Dermis microvascular lymphatic vessel endothelial cell (primary cell): ENCODE data around the gene PRIMA1. TPM values are rescaled to one million over a fixed set of nuclear protein-coding genes. Genes with fewer than 3 reads are reported as not detected.

ENCODE experiments used
- DNase-seq, 2 donors: peaks; one replicate each; pipeline versions ENCODE4 v3.0.0 to v3.0.0-alpha.2; 2010; ENCODE audit warnings: low read depth in 2 of 2
- total RNA-seq: library from RNA; depleted of rRNA; stranded (reverse); fragments of >200 nt; gene quantifications from 2 replicates; pipeline ENCODE4 v1.2.1, GENCODE V29; 2014

The PRIMA1 gene
- total RNA-seq, 1 donor from 2014 or later = not detected

DNA sequence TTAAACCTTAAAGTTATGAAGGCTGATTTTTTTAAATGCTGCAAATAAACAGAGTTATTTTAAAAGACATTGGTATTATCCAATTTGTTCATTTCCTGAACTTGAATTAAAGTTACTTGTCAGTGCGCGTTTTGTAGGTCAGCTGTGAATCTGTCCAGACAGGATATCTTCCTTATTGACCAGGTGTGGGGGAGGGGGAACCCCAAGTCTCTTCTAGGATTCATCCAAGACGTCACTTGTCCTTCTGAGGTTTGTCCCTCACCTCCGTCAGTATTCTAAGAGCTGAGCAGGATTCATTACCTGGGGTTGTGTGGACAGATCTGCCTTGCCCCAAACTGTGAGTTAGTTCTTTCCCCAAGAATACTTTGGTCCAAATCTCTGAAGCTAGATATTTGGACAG, 8.8 kb upstream of the PRIMA1 start:
- DNase-seq = no peak

DNA sequence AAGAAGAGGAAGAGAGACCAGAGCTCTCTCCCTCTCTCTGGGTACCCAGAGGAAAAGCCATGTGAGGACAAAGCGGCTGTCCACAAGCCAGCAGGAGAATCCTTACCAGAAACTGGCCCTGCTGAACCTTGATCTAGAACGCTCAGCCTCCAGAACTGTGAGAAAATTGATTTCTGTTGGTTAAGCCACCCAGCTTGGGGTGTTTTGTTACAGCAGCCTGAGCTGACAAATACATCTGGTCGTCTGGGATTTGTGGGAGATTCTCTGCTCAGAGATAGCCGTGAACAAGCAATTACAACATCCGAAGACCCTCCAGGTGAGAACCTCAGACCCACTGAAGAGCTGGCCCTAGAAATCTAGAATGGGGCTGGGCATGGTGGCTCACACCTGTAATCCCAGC, 6.5 kb upstream of the PRIMA1 start:
- no peak for DNase-seq

DNA sequence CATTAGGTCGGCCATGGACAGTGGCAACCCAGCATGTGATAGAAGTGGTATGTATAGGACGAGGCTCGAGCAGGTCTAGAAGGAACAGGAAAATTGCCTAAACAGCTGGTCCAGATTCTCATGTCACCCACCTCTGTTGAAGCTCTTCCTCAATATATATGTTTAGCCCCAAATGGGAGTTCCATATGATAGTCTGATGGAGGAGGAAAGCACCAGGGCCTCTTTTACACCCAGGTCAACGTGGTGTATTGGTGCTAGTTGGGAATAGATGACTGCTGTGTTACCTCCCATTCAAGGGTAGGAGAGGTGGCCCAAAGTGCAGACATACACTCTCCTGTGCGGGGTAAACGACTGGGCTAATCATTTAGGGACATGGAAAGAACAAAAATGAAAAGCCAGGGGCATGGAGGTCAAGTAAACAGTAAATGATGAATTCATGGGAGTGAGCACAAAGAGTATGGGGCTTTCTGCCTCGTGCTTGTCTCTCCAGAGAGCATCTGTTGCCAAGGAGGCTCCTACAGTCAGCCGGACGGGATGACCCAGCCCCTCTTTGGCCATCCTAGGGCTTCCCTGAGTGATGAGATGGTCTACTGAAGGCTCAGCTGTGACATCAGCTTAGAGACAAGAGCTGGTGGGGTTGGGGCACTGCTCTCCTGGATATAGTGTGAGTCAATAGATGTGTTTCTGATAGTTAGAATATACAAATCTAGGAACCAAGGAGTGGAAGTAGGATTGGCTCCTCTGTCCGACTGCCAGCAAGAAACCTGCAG, 5.5 kb upstream of the PRIMA1 start:
- DNase-seq = no peak

DNA sequence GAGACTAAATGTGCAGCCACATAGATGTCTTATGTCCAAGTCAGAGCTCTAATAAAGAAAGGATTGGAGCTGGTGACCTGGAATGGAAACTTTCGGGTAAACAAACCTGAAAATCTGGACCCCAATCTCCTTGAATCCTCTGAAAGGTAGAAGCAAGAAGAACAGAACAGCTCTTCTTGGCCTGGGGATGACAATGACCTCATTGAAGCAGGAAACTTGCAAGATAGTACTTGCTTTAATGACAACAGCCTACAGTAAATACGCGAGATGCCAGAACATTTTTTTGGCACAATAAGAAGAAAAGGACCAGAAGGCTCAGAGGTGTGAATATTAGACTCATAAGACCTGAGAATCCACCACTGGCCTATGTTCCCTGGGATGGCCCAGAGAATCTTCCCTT, 4.1 kb upstream of the PRIMA1 start:
- DNase-seq = no peak

DNA sequence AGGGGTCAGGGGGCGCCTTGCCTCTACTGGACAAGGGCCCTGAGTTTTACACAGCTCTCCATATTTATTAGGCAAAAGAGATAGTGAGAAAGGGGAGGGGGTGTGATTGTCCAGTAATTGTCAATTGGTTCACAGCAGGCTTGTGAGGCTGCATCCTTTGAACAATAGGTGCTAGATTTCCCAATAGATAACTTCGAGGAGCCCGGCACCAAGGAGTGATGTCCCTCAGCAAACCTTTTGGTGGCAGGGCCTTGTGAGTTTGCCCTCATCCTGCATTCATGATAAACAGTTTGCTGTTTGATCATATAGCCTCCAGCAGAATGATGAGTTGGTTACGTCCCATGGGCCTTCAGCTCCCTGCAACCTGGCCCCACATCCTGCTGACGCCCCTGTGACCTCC, 2.7 kb upstream of the PRIMA1 start:
- no peak for DNase-seq

DNA sequence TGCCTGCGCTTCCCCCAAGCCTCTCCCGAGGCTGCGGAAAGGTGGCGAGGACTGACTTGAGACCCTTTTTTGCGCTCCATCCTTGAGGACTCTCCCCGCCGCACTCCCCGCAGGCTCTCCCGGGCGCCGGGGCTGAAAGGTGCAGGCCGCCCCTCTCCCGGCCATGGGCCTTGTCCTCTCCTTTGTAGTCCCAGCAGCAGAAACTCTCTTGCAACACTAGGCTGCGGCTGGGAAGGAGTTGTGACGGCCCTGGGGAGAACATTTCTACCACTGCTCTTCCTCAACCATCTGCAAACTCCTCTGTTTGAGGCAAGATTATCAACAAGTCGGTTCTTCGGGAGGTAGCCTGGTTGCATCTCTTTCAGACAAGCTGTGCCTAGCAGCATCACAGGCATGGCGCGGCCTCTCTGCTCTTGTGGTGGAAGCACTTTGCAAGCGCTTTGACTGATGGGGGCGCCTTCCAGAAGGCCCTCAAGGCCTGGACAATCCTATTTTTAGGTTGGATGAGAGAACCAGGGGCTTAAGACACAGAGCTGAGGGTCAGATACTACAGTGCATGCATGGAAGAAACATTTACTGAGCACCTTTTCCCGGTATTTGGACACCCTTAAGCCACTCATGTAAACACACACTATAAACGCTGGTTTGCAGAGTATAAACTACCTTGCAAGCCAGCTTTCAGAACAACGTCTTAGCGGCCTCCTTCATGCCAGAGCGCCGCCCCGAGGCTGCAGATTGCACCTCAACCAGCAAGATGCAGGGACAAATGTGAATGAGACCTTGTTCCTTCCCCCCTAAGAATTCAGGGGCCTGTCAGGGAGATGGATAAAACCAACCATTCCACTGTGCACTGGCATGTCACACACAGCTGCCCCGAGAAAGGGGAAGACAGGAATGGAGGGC, 1.2 kb upstream of the PRIMA1 start:
- no peak for DNase-seq

DNA sequence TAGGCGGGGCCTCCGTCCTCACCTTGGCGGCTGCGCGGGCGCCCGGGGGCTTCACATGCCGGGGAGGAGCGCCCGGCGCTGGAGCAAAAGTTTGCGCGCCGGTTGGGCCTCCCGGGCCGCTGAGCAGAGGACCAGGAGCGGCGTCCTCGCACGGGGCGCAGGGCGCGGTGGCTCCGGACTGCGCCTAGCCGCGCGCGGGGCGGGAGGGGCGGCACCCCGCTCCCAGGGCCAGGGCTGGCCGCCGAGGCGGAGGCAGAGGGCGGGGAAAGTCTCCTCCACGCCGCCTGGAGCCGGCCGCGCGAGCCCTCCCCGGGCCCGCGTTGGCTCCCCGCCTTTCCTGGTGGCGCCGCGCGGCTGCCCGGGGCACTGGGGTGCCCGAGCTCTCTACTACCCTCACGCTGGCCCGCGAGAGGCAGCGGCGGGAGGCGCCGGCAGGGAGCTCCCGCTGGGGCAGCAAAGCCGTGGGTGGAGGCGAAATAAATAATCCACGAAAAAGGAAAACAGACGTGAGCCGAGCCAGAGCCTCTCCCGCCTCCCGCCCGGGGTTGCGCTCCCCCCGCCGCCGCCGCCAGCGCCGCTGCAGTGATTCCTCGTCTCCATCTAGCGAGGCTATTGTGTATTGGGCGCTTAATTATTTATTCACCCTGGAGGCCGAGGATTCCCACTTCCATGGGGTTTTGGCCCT, 400 bp upstream of the PRIMA1 start:
- no peak for DNase-seq

DNA sequence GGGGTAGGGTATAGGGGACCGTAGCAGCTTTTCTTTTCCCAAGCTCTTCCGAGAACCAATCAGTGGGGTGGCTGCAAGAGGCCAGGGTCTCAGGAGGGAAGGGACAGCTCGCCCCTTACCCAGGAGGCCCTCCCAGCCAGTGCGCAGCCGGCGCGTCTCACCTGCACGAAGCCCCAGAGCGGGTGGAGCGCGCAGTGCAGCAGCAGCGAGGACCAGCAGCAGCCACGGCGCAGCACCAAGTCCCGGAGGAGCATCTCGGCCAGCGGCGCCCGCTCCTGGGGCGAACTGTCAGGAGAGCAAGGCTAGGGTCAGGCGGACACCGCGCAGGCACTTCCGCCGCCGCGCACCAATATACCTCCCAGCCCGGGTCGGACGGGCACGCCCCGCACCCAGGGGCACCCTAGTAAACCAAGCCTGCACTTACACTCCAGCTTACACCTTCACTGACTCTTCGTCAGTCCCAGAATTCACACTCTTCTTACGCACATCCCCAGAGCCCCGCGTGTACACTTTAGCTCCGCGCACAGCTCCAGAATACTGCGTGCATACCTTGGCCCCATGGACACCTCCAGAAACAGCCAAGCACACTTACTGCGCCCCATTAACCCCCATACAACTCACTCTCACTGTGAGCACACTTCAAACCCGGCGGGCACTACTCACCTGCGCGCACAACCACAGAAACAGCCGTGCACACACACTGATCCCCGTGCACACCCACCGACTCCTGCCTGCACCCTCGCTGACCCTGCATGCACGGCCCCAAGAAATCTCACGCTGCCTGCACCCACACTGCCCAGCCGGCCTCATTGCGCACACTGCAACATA, 606 bp downstream of the PRIMA1 start:
- DNase-seq = no peak

DNA sequence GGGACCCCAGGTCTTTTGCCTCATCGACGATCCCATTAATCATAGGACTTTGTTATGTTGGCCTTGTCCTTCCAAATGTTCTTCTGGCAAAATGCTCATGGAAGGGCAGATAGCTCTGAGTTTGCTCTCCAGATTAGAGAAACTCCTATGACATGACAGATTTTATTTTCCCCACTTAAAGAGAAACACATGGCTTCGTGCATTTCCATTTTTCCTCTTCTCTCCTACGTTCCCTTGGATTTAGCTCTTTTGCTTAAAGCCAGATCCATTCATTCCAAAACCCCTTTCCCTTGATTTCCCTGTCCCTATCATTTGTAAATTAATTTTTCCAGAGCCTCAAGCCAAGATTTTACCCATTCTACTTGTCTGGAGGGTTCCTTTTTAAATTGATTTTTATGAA, 2.9 kb downstream of the PRIMA1 start:
- no peak for DNase-seq

DNA sequence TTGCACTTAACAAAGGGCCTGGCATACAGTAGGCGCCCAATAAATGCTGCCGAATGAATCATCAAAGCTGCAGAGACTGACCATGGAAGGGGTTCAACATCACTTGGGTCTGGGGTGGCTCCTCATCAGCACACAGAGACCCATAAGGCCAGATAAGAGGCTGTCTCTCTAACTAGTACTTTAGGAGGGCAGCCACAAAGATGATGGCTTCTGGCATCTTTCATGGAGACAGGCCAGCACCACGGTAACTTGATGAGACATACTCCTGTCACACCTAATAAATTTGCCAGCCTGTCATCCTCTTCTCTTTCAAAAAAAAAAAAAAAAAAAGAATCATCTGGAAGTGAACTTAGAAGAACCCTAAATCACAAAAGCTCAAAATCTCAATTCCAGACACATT, 3.4 kb downstream of the PRIMA1 start:
- DNase-seq = no peak

DNA sequence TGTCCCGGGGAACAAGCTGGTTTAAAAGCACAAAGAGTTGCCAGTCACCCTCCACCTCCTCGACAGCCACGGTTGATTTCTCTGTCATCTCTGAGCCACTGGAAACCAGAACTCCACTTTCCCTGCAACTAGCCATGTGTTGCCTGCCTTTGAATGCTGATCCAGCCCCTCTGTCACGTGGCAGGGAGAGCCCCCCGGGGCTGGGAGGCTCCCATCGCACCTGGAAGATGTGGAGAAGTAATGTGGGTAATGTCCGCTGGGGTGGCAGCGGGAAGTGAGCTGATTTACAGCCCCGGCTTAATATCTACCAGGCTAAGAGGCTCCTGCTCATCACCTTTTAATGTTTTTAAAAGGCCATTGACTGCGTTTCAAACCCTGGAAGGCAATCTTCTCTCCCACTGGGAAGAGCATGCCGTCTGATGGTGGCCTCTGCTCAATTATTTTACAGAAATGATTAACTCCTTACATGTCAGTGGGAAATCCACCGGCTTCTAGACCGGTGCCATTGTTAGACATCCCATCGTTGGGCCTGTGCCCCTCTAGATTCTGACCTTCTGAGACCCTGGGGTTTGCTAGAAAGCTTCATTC, 7.4 kb downstream of the PRIMA1 start:
- no peak for DNase-seq

DNA sequence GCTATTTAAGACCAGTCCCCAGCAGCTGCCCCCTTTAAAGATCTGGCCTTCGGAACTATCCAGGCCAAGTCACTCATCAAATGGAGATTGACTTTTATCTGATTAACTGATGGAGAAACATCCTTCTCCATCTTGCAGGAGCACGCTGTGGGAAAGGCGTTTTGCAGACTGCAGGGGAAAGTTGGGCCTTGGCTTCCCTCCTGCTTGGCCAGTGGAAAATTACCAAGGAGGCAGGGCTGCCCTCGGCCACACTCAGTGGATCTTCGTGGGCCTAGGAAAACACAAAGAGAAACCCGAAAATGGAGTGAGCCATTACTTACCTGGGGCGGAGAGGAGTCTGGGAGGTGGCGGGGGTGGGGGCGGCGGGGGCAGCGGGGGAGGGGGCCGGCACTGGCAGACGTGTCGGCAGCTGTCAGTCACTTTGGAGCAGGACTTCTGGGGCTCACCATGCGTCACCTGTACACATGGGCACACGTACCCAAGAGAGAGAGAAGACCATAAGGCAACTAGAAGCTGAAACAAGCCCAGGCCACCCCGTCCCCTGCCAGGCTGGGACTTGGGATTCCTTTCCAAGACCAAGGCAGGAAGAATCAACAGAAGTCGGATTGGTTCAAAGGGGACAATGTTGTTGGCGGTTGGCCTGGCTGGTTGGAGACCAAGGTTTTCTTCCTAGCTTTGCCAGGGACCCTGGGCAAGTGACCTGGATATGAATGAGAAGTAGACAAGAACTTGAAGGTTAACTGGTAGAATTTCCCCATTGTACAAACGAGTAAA, 9.2 kb downstream of the PRIMA1 start:
- DNase-seq = no peak

DNA sequence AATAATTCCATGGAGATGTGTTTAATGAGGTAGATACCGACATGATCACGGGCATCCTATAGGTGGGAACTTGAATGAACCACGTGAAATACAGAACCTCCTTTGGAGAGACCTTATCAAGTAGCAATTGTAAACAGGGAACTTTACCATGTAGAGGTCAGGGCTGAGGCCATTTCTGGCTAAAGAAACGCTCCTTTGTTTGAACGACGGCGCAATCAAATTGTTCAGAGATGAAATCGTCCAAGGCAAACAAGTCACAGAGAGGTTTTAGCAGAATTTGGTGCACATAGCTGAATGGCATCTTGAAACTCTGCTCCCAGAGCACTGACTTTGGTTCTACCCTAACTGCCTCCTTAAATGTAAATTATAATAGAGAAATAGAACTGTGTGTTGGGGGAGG, 9.8 kb downstream of the PRIMA1 start:
- DNase-seq = no peak

DNA sequence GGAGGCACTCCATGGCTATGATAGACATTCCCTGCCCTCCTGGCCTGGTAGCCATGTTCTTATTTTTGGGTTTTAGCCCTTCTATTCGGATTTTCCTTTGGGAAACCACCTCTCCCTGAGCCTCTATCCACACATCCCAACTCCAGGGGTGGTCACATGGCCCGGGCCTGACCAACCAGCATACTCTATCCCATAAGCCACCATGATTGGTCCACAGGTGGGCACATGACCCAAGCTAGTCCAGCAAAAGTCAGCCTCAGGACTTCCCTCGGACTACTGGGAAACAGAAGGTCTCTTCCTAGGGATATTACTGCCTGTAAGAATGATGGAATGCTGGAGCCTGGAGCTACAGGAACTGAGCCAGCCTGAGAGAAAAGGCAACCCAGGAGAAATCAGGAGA, 12.5 kb downstream of the PRIMA1 start:
- DNase-seq = no peak

DNA sequence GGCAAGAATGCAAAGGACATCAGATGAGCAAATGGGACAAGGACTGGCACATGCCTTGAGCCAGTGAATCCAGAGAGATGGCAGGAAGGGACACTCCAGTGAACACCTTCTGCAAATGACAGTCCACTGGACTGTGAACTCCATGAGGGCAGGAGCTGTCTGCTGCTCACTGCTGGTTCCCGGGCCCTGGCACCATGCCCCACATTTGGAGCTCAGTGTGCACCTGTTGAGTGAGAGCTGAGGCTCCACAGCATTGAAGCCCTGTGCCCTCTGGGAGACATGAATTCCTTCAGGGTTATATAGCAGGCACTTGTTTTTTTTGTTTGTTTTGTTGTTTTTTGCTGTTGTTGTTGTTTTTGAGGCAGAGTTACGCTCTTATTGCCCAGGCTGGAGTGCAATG, 13.1 kb downstream of the PRIMA1 start:
- DNase-seq = no peak

DNA sequence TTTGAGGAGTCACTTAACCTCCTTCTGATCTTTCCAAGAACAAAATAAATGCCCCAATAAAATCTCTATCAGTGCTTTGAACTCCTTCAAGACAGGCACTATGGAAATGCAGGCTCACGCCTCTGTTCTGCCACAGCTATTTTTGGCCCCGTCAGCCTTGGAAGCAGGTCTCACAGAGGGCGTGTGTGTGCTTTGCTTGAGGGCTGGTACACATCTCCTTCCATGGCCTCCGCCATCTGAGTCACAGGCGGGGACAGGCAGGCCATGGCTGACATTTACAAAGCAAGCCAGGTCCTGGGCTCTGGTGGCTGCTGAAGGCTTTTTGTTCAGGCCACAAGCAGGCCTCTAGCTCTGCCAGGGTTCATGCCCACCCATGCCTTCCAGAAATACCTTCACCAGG, 16.0 kb downstream of the PRIMA1 start:
- no peak for DNase-seq

DNA sequence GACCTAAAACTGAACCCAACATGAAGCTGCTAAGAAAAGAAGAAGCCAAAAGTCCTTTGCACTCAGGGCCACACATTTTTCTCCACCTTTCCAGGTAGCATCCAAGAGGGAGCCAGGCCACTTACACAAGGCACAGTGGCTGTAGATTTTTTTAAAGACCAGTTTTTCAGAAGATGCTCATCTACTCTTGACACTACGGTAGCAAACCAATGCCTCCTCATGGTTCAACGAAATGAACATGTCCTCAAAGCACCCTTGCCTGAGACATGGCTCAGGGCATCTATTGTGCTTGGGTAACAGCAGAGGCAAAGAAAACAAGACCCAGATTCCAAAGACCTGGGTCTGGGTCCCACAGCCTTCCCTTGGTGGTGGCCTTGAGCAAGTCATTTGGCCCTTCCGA, 22.3 kb downstream of the PRIMA1 start:
- no peak for DNase-seq

DNA sequence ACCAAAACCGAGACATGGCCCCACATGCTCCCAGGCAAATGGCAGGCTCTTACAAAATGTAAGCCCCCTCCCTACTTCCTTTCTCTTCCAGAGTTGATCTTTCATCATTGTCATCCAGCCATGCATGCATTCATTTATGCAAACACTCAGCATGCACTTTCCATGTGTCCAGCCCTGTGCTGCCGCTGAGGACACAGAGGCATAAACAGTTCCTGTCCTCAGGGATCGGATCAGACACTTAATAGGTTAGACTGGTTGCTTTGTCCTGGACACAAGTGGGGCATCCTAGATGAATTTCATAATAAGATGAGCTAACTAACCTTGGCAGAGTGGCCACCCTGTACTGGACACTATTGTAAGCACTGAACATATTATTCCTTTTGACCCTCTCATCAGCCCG, 23.1 kb downstream of the PRIMA1 start:
- no peak for DNase-seq

DNA sequence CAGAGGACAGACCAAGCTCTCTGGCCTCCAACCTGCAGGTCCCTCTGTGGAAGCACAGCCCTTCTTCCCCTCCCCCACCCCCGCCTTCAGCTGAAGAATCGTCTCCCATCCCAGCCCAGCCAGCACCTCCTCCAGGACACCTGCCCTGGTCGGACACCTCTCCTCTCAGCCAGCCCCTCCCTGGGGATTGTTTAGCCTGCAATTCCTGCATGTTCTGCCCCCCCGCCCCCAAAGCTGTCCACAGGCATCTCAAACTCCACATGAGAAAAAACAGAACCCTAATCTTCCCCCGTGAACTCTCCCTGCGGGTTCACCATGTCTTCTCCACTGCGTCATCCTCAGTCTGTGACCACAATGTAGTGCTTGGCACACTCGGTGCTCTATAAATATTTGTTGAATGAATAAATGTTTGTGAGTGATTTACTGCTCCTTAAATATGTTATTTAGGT, 24.1 kb downstream of the PRIMA1 start:
- no peak for DNase-seq

DNA sequence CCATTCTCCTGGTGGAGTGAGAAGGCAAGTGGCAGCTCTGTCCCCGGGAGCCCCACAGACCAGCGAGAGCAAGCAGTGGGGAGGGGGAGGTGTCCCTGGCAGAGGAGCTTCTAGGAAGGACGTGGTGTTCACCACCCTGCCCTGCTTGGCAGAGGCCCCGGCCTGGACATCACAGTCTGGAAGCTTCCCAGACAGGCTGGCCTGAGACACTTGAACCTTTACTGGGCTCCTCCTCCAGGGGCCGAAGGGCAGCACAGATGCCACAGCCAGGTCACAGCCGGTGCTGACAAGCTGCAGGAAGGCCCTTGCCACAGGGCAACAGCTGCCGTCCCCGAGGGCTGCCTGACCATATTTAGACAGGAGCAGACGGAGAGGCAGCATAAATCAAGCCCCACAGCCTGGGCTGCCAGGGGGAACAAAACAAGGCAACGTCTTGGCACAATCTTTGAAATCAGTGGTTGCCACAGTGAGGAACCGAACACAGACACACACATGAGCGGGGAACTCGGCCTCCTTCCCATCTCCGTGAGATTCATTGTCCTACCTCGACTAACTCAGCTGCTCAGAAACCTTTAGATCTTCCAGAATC, 28.5 kb downstream of the PRIMA1 start:
- no peak for DNase-seq
